ENCODE data around the gene PSTPIP2. TPM values are rescaled to one million over a fixed set of nuclear protein-coding genes. Genes with fewer than 3 reads are reported as not detected.

The PSTPIP2 gene
- total and polyA plus RNA-seq, 2 of the 8 experiments (the other 6 are each of a cell fraction or from before 2014, with no cell fraction given), result 1.8 to 2.4 TPM

DNA sequence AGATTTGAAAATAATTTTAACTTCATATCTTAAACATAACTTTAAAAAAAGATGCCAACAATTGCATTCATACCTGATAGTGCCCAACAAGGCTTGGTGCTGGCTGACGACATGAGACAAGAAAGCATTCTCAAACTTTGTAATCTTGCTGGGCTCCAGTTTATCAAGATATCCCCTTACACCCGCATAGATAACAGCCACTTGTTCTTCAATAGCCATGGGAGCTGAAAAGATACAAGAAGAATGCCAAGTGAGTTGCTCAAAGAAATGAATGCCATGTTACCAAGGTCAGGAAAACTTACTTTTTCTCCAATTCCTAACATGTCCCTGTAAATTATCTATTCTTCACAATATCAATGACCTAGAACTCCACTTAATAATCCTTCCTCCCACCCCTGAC lies 12.4 kb upstream of the PSTPIP2 start:
- H4K20me1 ChIP-seq (replicated peaks in 1 of 2; ENCODE audit: control insufficient read depth in 1 of 2, insufficient read depth in 2 of 2, low read length in 2 of 2), result no peaks in the 10 kb centered on the region
- no peaks in the 10 kb centered on the region; a peak in 1 of 4 replicates for H3K79me2 ChIP-seq (ENCODE audit: control insufficient read depth in 1 of 2, insufficient read depth in 2 of 2, low read length in 2 of 2)

More for the DNA sequence above, 12.4 kb upstream of the PSTPIP2 start:
- Histone ChIP-seq H3K4ac (replicated peaks; ENCODE audit: insufficient read length, low read depth, low read length) (no peak overlapping the region), H3K18ac (ENCODE audit: extremely low read depth, low read length) (no peak overlapping the region), H4K5ac (ENCODE audit: insufficient read length, low read depth, low read length) (no peak overlapping the region), H3K9ac (replicated peaks in 1 of 4; ENCODE audit: extremely low read depth in 1 of 4, low read depth in 3 of 4, low read length in 3 of 4) (no peak overlapping the region), H3K79me1 (ENCODE audit: low read depth, low read length) (no peaks in the 10 kb centered on the region; the same call in 1 of the 2 replicates), H2BK20ac (ENCODE audit: low read length) (no peak overlapping the region), H3K23ac (ENCODE audit: insufficient read length) (no peak overlapping the region), H3K36me3 (ENCODE audit: control insufficient read depth in 2 of 4, insufficient read depth in 4 of 4, low read length in 3 of 4) (peaks cover 22 to 100% (median 78%) of the 10 kb centered on the region in 4 experiments), H3K27ac (ENCODE audit: low read depth, low read length) (no peak overlapping the region), H4K91ac (replicated peaks; ENCODE audit: insufficient read length, low read length) (no peak overlapping the region), H3K27me3 (replicated peaks in 1 of 4; ENCODE audit: control insufficient read depth in 3 of 4, extremely low read depth in 1 of 4, insufficient read depth in 3 of 4, low read length in 3 of 4) (no peaks in the 10 kb centered on the region), H2AFZ (ENCODE audit: low read length) (no peak overlapping the region), H2BK12ac (ENCODE audit: low read depth, low read length) (no peak overlapping the region), H2BK15ac (ENCODE audit: low read length) (no peak overlapping the region), H2BK5ac (ENCODE audit: low read depth, low read length) (no peak overlapping the region), H3K23me2 (ENCODE audit: low read depth, low read length) (no peaks in the 10 kb centered on the region), H3K4me1 (replicated peaks in 1 of 4; ENCODE audit: control insufficient read depth in 3 of 4, insufficient read depth in 4 of 4, low read length in 3 of 4) (no peaks in the 10 kb centered on the region), H3K14ac (ENCODE audit: insufficient read length) (no peak overlapping the region), H2AK5ac (ENCODE audit: low read depth, low read length) (no peak overlapping the region), H2BK120ac (replicated peaks; ENCODE audit: low read depth, low read length) (no peak overlapping the region), H3K56ac (replicated peaks; ENCODE audit: insufficient read length, low read depth, low read length) (no peak overlapping the region), H3K4me3 (ENCODE audit: extremely low read depth in 1 of 4, insufficient read depth in 2 of 4, low read depth in 3 of 4, low read length in 4 of 4) (no peak overlapping the region), H3K4me2 (ENCODE audit: insufficient read depth in 1 of 2, low read depth in 2 of 2, low read length in 2 of 2) (no peak overlapping the region), H3K9me3 (ENCODE audit: insufficient read depth in 2 of 2, low read depth in 1 of 2, low read length in 1 of 2) (no peaks in the 10 kb centered on the region), H4K8ac (ENCODE audit: extremely low read depth, insufficient read depth, low read length) (no peak overlapping the region)
- FAIRE-seq (no peak), DNase-seq (ENCODE audit: low read depth in 1 of 2, low spot score in 2 of 2) (no peak)
- TF ChIP-seq RXRA (IDR thresholded peaks at IDR 0.05; ENCODE audit: insufficient read depth, low read depth, low read length) (no peak), RBBP5 (IDR thresholded peaks at IDR 0.05; ENCODE audit: borderline replicate concordance, low read depth, low read length) (no peak)
- POLR2A ChIA-PET (ENCODE audit: partially characterized antibody), result interaction anchor here (5.3 kb wide), 1 partner anchor 9 kb away, joined by 30 read pairs; no protein-coding TSS in a partner anchor
- CTCF ChIA-PET (ENCODE audit: partially characterized antibody), result interaction anchor here (2.4 kb wide), 1 partner anchor 11 kb away, joined by 17 read pairs; no protein-coding TSS in a partner anchor
- 90% methylated on average over 2 of the region's 2 CpGs; no CpG with 5 or more reads in 1 of the 2 experiments for WGBS, 2 experiments (ENCODE audit: extremely low coverage in 1 of 2, insufficient coverage in 1 of 2, insufficient read length in 1 of 2, insufficient replicate concordance in 2 of 2, low coverage in 1 of 2, low lambda C conversion rate in 2 of 2, missing lambda C conversion rate in 1 of 2)
